GM12873 (cell line): ENCODE measurements around the gene TRAF3.

Experiments
- CTCF ChIP-seq: IDR thresholded peaks from 2 replicates; pipeline ENCODE4 v1.5.1; 2012; ENCODE audit warnings: low read depth, mild to moderate bottlenecking, moderate library complexity, low read length, control low read depth; ENCODE audit not compliant: insufficient read depth; ENCODE audit errors: missing control alignments

TRAF3 gene

GRCh38 chr14:102777711-102778337 lies 575 bp downstream of the TRAF3 start:
- no peak for TF ChIP-seq CTCF

- no peak for TF ChIP-seq CTCF
Measured at GRCh38 chr14:102778338-102779083, 1.3 kb downstream of the TRAF3 start.

- no peak for TF ChIP-seq CTCF
Measured at GRCh38 chr14:102779084-102779462, 1.8 kb downstream of the TRAF3 start.

- no peak for TF ChIP-seq CTCF
Measured at GRCh38 chr14:102779574-102780315, 2.5 kb downstream of the TRAF3 start.

GRCh38 chr14:102781063-102781462 lies 3.8 kb downstream of the TRAF3 start:
- no peak for TF ChIP-seq CTCF

- TF ChIP-seq CTCF = no peak
Measured at GRCh38 chr14:102782974-102783373, 5.7 kb downstream of the TRAF3 start.

GRCh38 chr14:102784892-102785594 lies 7.8 kb downstream of the TRAF3 start:
- TF ChIP-seq CTCF = no peak
